Endometrial microvascular endothelial cells (primary cell): Measurements from ENCODE around the gene FCHSD2. TPM values are rescaled to one million over a fixed set of nuclear protein-coding genes. Genes with fewer than 3 reads are reported as not detected.
"Not testable (repeated sequence)": the region's sequence is repeated elsewhere in the genome, so short reads cannot be mapped to it uniquely, and the experiment has no call there.

ENCODE experiments used
- in situ Hi-C: cut with HindIII; loops from 2 replicates; pipeline ENCODE4 v1.10.0; 2017; ENCODE audit warnings: low sequenced_read_pairs, low pct_unique_long_range_greater_than_20kb; ENCODE audit errors: inconsistent ontology term
- total RNA-seq: library from RNA; depleted of rRNA; stranded (reverse); fragments of >200 nt; gene quantifications from one replicate; pipeline ENCODE4 v1.2.3, GENCODE V29; 2015; ENCODE audit errors: inconsistent ontology term

Gene FCHSD2
- total RNA-seq, 1 donor from 2014 or later: 15.5 TPM

DNA sequence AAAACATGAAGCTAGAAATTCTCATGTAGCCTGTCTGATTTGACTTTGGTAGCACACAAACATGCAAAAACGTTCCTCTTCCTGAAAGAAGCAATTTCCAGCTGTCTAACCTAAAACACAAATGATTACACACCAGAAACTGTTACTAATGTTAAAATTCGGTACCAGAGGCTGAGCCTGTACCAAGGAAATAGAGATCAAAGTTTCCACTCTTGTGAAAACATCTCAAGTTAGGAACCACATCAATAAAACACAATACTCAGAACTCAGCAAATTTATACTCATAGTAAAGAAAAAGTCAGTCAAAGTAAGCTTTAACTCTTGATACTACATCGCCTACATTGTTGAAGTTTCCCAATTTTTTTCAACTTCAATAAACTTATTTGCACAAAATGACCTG is 107.8 kb downstream of the FCHSD2 start:
- in situ Hi-C loops: no loop called here

DNA sequence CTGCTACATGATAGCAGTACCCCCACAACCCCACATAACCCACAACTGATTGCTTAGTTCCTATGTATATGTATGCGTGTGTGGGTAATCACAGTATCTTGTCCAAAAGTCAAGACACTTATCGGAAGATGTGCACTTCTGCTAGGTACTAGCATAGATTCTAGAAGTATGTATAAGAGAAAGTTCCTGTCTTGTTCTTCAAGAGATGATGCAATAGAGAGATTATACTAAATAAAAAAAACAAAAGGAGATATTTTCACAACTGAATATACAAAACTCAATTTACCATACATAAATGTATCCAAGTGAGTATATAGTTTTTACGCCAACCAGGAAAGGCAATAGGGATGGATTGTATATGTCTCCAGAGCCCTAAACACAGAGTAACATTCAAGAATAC is 112.0 kb downstream of the FCHSD2 start:
- in situ Hi-C loops: no loop called here

DNA sequence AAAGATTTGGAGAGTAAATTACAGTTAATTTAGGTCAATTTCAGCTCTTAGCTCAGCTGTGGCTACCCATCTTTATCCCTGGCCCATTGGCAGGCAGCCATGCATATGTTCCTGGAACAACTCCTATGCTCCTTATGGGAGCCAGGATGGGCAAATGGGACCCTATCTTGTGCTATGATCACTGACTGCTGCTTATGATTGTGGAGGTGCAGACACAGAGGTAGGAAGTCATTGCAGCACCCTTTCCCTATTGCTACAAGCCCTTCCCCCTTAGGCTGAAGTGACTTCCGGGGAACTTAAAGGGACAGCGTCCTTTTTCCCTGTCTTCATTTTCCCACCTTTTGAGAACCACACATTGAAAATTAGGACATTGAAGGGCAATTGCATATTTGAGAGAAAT is 112.7 kb downstream of the FCHSD2 start:
- in situ Hi-C loops: no loop called here

DNA sequence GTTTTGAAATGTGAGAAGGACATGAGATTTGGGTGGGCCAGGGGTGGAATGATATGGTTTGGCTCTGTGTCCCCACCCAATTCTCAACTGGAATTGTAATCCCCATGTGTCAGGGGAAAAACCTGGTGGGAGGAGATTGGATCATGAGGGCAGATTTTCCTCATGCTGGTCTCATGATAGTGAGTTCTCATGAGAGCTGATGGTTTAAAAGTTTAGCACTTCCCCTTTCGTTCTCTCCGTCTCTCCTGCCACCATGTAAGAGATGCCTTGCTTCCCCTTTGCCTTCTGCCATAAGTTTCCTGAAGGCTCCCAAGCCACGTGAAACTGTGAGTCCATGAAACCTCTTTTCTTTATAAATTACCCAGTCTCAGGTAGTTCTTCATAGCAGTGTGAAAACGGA is 113.5 kb downstream of the FCHSD2 start:
- in situ Hi-C loops: no loop called here

DNA sequence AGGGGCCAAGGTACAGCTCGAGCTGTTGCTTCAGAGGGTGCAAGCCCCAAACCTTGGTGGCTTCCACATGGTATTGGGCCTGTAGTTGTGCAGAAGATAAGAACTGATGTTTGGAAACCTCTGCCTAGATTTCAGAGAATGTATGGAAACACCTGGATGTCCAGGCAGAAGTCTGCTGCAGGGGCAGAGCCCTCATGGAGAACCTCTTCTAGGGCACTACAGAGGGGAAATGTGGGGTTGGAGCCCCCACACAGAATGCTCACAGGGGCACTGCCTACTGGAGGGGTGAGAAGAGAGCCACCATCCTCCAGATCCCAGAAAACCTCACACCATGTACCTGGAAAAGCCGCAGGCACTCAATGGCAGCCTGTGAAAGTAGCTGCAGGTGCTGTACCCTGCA is 114.3 kb downstream of the FCHSD2 start:
- in situ Hi-C loops: not testable (repeated sequence)

DNA sequence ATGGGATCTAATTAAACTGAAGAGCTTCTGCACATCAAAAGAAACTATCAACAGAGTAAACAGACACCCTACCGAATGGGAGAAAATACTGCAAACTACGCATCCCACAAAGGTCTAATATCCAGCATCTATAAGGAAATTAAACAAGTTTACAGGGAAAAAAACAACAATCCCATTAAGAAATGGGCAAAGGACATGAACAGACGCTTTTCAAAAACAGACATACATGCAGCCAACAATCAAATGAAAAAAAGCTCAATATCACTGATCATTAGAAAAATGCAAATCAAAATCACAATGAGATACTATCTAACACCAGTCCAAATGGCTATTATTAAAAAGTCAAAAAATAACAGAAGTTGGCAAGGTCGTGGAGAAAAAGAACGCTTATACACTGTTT is 117.5 kb downstream of the FCHSD2 start:
- in situ Hi-C loops: no loop called here

DNA sequence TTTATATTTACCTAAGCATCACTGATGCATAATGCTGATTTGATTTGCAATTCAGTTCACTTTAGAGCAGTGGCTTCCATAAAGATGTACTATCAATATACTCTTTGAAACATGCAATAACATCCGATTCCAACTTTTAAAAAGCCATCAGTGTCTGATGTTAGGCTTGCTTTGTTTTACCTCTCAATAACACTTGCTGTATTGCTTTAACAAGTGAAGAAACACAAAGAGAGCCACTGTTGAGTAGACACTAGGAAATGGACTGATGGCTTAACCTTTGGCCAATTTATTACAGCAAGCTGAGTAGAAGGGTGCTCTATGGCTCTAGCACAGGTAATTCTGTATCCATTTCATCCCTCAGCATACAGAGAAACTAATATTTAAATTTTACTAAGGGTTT is 122.1 kb downstream of the FCHSD2 start:
- in situ Hi-C loops: no loop called here

DNA sequence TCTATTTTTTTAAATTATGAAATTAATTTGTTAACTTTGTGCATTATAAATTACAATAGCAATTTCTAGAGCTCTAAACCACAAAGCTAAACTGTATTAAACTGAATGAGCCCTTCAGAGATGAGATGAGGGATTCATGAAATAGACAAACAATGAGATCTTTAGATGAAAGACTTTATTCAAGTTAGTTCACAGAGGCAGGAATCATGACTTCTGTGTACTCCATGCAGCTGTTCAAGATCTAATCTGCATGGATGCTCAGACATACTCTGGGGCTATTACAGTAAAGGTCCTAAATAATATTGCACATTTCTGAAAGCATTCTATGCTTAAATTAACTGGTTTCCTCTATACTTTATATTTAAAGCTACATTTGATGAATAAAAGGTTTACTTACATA is 122.7 kb downstream of the FCHSD2 start:
- in situ Hi-C loops: no loop called here

DNA sequence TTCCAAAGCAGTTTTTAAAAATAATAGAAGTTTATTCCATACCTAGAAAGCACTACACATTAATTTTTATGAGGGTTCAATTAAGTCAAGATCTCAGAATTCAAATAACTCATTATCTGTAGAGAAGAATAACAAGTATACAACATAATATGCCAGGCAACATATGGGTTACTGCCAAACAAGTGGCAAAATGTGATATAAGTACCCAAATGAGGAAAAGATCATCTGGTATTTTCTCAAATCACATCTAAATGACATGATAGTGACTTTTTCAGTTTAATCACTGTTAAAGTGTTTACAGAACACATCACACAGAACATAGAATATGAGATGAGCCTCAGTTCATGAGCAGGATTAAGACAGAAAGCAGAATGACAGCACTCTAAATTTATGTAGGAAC is 123.3 kb downstream of the FCHSD2 start:
- in situ Hi-C loops: no loop called here

DNA sequence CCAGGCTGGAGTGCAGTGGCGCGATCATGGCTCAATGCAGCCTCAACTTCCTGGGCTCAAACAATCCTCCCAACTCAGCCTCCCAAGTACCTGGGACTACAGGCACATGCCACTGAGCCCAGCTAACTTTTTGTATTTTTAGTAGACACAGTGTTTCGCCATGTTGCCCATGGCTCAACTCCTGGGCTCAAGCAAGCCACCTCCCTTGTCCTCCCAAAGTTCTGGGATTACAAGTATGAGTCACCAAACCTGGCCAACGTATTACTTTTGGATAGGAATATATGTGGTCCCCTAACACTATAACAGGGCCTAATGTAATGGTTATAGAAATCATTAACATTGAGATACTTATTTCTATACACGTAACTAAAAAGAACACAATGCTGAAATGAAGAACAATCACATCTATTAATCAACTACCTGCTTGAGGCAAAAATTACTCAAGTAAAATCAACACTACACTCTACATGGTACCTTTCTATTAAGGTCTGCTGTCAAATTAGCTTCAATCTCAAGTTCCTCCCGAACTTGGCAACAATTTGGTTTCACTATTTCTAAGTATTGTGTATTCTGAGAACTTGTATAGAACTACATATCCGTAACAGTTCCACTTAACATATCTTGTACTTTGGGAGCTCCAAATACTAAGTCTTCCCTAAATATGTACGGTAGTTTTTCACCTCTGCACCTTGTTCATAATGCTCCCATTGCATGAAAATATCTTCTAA is 124.9 kb downstream of the FCHSD2 start:
- in situ Hi-C loops: no loop called here

DNA sequence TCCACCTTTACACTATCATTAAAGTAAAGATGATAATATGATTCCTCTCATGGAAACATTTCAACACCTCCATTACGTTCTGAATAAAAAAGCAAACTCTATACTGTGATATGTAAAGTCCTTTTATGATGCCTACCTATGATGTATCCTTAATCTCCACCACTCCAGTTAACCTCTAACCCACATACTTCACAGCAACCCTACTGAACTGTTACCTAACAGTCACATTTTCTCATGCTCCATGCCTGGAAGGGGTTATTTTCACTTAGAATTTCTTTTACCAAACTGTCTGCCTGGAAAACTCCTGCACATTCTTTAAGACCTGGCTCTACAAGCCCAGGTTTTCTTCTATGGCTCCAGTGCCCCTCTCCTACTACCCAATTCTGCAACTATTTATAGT is 129.1 kb downstream of the FCHSD2 start:
- in situ Hi-C loops: no loop called here

DNA sequence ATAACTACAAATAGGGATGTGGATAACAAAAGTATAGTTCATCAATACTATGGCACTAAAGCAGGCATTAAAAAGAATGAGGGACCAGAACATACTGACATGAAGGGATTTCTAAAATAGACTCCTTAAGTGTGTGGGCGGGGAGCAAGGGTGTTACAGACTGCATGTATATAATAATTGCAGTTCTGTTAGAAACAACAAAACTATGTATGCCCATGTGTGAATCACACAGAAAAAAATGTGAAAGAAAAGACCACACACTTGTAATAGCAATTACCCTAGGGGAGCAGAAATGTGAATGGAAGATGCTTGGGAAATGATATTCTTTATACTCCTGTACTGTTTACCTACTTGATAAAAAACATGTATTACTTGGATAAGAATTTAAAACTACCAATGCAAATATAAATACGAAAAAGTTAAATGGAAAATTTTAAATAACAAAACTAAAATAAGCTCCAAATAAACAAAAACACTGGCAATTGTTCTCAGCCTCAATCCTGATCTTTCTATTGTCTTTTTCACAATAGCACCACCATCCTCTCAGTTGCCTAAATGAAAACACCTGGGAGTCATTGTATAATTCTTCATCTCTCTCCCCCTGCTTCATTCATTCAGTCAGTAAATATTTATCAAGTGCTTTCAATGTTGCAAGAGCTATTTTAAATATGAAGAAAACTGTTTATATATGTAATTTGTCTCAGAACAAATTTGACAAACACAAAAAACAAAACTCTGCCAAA is 129.8 kb downstream of the FCHSD2 start:
- in situ Hi-C loops: no loop called here

DNA sequence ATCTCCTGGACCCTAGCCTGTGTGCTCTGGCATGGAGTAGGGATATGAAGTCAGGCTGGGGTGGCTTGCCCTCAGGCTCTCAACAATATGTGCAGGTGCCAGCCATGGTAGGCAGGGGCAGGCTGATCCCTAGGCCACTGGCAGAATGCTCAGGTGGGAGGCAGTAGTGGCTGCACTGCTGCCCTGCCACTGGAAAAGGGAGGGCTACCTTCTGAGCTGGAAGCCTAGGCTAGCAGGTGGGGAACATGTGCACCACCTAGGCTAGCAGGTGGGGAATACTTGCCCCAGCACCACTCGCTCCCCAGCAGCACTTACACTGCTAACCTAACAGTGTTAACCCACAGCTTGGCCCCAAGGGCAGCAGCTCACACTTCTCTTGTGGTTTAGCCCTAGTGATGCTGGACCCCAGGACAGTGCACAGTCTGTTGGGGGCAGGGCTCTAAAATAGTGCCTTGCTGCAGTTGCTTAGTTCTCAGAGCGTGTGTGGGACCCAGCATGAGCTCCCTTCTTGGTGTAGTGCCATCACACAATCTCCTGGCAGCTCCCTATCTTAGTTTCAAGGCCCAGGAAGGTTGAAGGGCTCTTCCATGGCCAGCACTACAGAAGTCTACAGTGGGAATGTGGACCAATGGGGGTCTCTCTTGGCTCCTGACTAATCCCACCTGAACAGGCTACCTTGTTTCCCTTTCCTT is 130.8 kb downstream of the FCHSD2 start:
- in situ Hi-C loops: no loop called here

DNA sequence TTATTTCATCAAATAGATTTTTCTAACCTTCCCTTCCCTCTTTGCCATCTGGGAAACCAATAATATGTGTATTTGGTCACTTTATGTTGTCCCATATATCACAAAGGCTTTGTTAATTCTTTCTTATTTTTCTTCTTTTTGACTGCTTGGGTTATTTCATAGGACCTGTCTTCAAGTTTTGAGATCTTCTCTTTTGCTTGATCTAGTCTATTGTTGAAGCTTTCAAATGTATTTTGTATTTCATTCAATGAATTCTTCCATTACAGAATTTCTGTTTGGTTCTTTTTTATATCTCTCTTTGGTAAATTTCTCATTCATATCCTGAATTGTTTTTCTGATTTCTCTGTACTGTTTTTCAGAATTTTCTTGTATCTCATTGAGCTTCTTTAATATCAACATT is 132.1 kb downstream of the FCHSD2 start:
- in situ Hi-C loops: no loop called here

DNA sequence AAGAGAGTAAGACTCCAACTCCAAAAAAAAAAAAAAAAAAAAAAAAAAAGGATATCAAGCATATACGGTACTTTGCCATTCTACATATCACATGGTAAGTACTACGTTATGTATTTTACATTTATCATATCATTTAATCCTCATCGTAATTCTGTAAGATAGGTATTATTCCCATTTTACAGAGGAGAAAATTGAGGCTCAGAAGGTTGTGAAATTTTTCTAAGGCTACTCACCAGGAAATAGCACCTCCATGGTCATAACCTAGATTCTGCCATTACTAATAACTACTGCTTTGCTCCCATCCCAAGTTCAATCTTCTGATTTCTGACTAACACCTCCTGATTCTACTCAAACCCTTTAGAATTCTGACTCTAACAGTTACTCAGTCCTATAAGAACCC is 138.0 kb downstream of the FCHSD2 start:
- in situ Hi-C loops: no loop called here

DNA sequence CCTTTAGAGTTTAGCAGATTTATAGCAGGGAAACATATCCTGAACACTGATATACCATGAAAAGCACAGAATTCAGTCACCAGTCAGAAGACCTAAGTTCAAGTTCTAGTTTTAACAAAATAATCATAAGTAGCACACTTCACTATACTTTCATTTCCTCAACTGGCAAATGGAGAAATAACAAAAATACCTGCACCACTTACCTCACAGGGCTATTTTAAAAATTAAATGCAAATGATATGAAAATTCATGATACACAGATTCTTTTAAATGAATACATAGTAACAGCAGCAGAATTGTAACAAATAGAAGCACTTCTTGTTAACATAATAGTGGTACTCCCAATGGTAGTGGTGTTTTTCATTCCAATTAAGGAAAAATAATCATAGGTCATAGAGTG is 139.0 kb downstream of the FCHSD2 start:
- in situ Hi-C loops: no loop called here

DNA sequence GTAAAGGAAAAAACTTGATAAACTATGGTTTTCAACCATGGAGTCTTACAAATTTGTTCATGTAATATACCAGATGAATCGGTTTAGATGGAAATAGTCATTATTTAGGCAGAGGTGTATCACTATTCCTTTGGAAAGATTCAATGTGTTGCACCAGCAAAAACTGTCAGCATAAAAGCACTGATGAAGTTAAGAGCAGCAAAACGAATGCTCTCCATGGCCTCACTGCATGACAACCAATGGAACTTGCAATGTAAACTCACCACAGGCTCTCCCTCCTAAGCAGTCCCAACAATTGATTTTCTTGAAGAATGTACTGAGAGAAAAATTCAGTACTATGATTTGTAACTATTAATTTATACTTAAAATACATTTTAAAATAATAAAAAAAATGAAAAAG is 139.9 kb downstream of the FCHSD2 start:
- in situ Hi-C loops: no loop called here

DNA sequence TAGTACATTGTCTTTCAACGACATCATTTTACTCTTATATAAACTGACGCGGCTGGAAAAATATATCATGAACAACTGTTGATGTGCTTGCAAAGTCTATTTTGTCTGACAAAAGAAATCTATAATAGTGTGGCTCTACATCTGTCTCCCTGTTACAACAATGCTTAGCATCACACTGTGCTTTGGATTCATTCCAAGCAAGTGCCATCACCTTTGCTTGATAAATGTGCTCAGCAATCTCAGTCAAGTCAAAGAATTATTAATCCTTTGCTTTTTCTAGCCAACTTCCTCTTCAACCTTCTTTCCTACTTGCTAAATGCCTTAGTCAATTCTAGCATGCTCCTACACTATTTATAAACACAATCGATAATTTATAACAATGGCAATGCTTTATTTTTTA is 140.5 kb downstream of the FCHSD2 start:
- in situ Hi-C loops: no loop called here

DNA sequence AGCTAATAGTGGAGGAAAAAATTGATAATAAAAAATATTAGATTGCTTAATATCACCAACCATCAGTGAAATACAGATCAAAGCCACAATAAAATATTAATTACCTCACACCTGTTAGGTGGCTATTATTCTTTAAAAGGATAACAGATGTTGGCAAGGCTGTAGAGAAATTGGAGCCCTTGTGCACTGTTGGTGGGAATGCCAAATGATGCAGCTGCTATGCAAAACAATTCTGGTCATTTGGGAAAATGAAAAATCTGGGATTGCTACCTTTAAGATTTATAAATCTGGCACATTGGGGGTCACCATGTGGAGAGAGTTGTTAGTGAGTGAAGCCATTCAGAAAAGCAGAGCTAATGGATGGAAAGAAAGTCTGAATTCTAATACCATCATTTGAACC is 143.4 kb downstream of the FCHSD2 start:
- in situ Hi-C loops: no loop called here

DNA sequence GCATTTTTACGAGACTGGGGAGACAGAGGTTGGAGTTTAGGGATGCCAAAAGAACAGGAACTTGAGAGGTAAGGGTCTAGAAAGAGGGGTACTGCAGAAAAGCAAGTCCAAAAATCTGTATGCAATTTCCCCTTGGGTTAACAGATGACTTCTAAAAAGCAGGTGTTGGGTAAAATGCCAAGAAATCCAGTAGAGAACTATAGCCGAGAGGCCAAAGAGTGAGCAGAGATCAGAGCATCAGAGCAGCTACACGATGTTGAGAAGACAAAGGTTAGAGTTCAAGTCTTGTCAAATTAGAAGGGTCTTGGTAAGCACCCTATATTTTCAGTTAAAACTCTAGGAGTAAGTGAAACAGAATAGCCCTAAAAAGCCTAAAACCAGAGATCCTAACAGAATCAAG is 145.2 kb downstream of the FCHSD2 start:
- in situ Hi-C loops: no loop called here
